NB4 (cell line): ENCODE results near the gene BMPER.

Experiments
- DNase-seq: peaks from one replicate; pipeline ENCODE4 v3.0.0; 2010; ENCODE audit warnings: low read depth
- H3K4me3 ChIP-seq: one replicate; pipeline ENCODE4 v1.5.1; 2011; ENCODE audit warnings: mild to moderate bottlenecking, low read depth, low read length, moderate library complexity
- CTCF ChIP-seq: IDR thresholded peaks from one replicate; pipeline ENCODE4 v1.5.1; 2012; ENCODE audit warnings: low read depth, low read length
- MAX ChIP-seq: IDR thresholded peaks from 2 replicates; pipeline ENCODE4 v1.6.1; 2011; ENCODE audit warnings: low read depth, low read length
- MYC ChIP-seq: IDR thresholded peaks from 2 replicates; pipeline ENCODE4 v1.6.1; 2011; ENCODE audit warnings: low read depth, low read length
- POLR2A ChIP-seq: IDR thresholded peaks from 2 replicates; pipeline ENCODE4 v1.6.1; 2011; ENCODE audit warnings: mild to moderate bottlenecking; ENCODE audit not compliant: insufficient read length; ENCODE audit errors: extremely low read depth

BMPER gene

DNA sequence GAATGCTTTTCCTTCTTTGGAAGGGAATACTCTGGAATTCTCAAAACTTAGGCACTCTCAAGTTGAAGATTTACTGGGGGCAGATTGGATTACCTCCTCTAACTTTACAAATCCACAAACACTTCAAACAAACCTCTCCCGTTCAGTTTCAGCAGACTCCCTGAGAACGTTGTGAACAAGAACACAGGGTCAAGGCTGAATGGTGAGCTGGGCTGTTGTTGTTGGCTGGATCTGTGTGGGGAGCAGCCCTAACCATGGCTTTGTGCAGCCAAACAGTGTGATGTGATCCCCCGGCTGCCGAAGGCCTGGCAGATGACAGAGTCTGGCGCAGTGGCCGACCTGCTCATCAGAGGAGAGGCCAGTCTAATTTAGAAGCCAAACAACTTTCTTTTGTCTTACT, 93.1 kb downstream of the BMPER start:
- DNase-seq, result no peak
- TF ChIP-seq MYC, result no peak
- TF ChIP-seq POLR2A, result no peak
- no peak for TF ChIP-seq CTCF
- no peak for TF ChIP-seq MAX
- no peak overlapping the region for H3K4me3 ChIP-seq

- no peak for TF ChIP-seq CTCF
- TF ChIP-seq MAX, result no peak
- TF ChIP-seq MYC, result no peak
- no peak for TF ChIP-seq POLR2A
- DNase-seq, result no peak
- H3K4me3 ChIP-seq, result no peak overlapping the region
Measured at GRCh38 chr7:34011017-34011695, 105.8 kb downstream of the BMPER start.

- TF ChIP-seq POLR2A (no peak), MYC (no peak), CTCF (no peak), MAX (no peak)
- no peak overlapping the region for H3K4me3 ChIP-seq
- DNase-seq, result no peak
Measured at GRCh38 chr7:34011696-34012095, 106.4 kb downstream of the BMPER start.

- DNase-seq, result no peak
- TF ChIP-seq POLR2A, result no peak
- no peak for TF ChIP-seq MAX
- TF ChIP-seq CTCF, result no peak
- no peak for TF ChIP-seq MYC
- no peak overlapping the region for H3K4me3 ChIP-seq
Measured at GRCh38 chr7:34013421-34013820, 108.1 kb downstream of the BMPER start.

GRCh38 chr7:34015651-34016050, 110.3 kb downstream of the BMPER start:
- no peak for DNase-seq
- TF ChIP-seq MAX (no peak), POLR2A (no peak), CTCF (no peak), MYC (no peak)
- no peak overlapping the region for H3K4me3 ChIP-seq

DNA sequence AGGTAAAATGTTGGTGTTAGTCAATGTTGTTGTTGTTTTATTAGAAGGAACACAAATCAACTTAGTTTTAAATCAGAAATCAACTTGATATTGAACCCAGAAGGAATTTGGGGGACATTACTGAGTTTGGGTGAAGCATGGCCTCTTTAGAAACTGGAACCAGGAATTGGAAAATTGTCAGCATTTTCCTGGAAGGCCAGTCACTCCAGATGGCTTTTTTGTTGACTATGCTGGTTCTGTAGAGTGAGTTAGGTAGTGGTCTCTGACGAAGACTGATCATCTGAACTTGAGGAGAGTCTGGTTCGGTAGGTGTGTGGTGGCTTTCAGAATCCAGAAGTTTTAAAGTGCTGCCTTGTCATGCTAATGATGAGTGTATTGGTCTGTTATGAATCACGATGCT, 111.5 kb downstream of the BMPER start:
- H3K4me3 ChIP-seq, result no peak overlapping the region
- TF ChIP-seq MAX (no peak), CTCF (no peak)
- DNase-seq, result no peak
